ENCODE results near the gene CDK8.

GRCh38 chr13:26422036-26422435, 168.1 kb downstream of the CDK8 start:
- TF ChIP-seq, protein P1, sequence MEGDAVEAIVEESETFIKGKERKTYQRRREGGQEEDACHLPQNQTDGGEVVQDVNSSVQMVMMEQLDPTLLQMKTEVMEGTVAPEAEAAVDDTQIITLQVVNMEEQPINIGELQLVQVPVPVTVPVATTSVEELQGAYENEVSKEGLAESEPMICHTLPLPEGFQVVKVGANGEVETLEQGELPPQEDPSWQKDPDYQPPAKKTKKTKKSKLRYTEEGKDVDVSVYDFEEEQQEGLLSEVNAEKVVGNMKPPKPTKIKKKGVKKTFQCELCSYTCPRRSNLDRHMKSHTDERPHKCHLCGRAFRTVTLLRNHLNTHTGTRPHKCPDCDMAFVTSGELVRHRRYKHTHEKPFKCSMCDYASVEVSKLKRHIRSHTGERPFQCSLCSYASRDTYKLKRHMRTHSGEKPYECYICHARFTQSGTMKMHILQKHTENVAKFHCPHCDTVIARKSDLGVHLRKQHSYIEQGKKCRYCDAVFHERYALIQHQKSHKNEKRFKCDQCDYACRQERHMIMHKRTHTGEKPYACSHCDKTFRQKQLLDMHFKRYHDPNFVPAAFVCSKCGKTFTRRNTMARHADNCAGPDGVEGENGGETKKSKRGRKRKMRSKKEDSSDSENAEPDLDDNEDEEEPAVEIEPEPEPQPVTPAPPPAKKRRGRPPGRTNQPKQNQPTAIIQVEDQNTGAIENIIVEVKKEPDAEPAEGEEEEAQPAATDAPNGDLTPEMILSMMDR (IDR thresholded peaks at IDR 0.05; ENCODE audit: insufficient read depth, low read length, poor library complexity, severe bottlenecking): no peak
- TF ChIP-seq EZH2phosphoT487 (conservative IDR thresholded peaks at IDR 0.05; ENCODE audit: low read length): no peak
